Left ventricle myocardium inferior (tissue), 1 donor: ENCODE results near the gene BBLN. TPM values are rescaled to one million over a fixed set of nuclear protein-coding genes. Genes with fewer than 3 reads are reported as not detected.
A peak's percentile ranks its signal among the peaks of the same experiment; 100 is the strongest.

Experiments
- DNase-seq: peaks from one replicate; pipeline ENCODE4 v3.0.0-alpha.2; 2020
- H3K27ac ChIP-seq: fragments of 200-600 bp; replicated peaks from 2 replicates; pipeline ENCODE4 v1.8.0; 2021
- H3K27me3 ChIP-seq: fragments of 200-600 bp; 2 replicates; pipeline ENCODE4 v1.8.0; 2021; ENCODE audit warnings: low read depth
- H3K36me3 ChIP-seq: fragments of 200-600 bp; 2 replicates; pipeline ENCODE4 v1.8.0; 2021
- H3K4me1 ChIP-seq: fragments of 200-600 bp; 2 replicates; pipeline ENCODE4 v1.8.0; 2021
- H3K4me3 ChIP-seq: fragments of 200-600 bp; 2 replicates; pipeline ENCODE4 v1.8.0; 2021; ENCODE audit warnings: mild to moderate bottlenecking, moderate library complexity
- H3K9me3 ChIP-seq: fragments of 200-600 bp; replicated peaks from 2 replicates; pipeline ENCODE4 v1.8.0; 2021
- CTCF ChIP-seq: fragments of 200-600 bp; IDR thresholded peaks from 2 replicates; pipeline ENCODE4 v1.8.0; 2021; ENCODE audit warnings: antibody characterized with exemption, mild to moderate bottlenecking, borderline replicate concordance
- intact Hi-C: fragments of 100-400 bp; cut with micrococcal nuclease; formaldehyde crosslinking; loops from one replicate; pipeline ENCODE4 v1.11.0; 2022
- total RNA-seq: library from RNA; stranded (reverse); fragmentation: NEBNext Ultra II Directional; extraction: Animal tissue kit (Norgen Biotek cat#: 25700); gene quantifications from one replicate; pipeline ENCODE4 v1.2.1, GENCODE V29; 2021
- donor health status: DM: no; HTN: yes; CAD: no; lungs with severe emphysema.

Gene BBLN
- total RNA-seq, 1 donor from 2014 or later: 52.5 TPM

GRCh38 chr9:128146591-128147120, 13.4 kb upstream of the BBLN start:
- H3K4me1 ChIP-seq: peaks cover 41% of the 10 kb centered on the region
- intact Hi-C loops: no loop called here
- no peak overlapping the region for H3K4me3 ChIP-seq
- H3K27me3 ChIP-seq: no peaks in the 10 kb centered on the region
- no peak for DNase-seq
- H3K36me3 ChIP-seq: no peaks in the 10 kb centered on the region
- no peaks in the 10 kb centered on the region for H3K9me3 ChIP-seq
- no peak overlapping the region for H3K27ac ChIP-seq
- no peak for TF ChIP-seq CTCF

GRCh38 chr9:128148509-128149000, 11.5 kb upstream of the BBLN start:
- Histone ChIP-seq H3K36me3 (no peaks in the 10 kb centered on the region), H3K4me3 (no peak overlapping the region), H3K27me3 (no peaks in the 10 kb centered on the region), H3K9me3 (no peaks in the 10 kb centered on the region), H3K27ac (peak overlapping the region; percentile 54), H3K4me1 (peaks cover 32% of the 10 kb centered on the region)
- TF ChIP-seq CTCF: no peak
- intact Hi-C loops: no loop called here
- DNase-seq: no peak

- DNase-seq: no peak
Observed at GRCh38 chr9:128149001-128149701, 10.9 kb upstream of the BBLN start, which contains the start of gene LCN2. Gene LCN2, plus strand, starts transcription at chr9:128149453. Its CDS starts 73 bp downstream, at chr9:128149526.

GRCh38 chr9:128149951-128150593, 10.0 kb upstream of the BBLN start:
- H3K4me1 ChIP-seq: peaks cover 27% of the 10 kb centered on the region
- H3K4me3 ChIP-seq: peak overlapping the region; percentile 35
- H3K27ac ChIP-seq: peak overlapping the region; percentile 50
- H3K9me3 ChIP-seq: no peaks in the 10 kb centered on the region
- intact Hi-C loops: no loop called here
- no peak for DNase-seq
- no peaks in the 10 kb centered on the region for H3K36me3 ChIP-seq
- no peak for TF ChIP-seq CTCF
- H3K27me3 ChIP-seq: no peaks in the 10 kb centered on the region

More at GRCh38 chr9:128149001-128149701, 10.9 kb upstream of the BBLN start, which contains the start of gene LCN2:
- TF ChIP-seq CTCF: no peak
- intact Hi-C loops: no loop called here
- peak within 1 kb of the TSS; percentile 54 for H3K27ac ChIP-seq
- H3K27me3 ChIP-seq: no peaks in the 10 kb centered on the region
- no peaks in the 10 kb centered on the region for H3K36me3 ChIP-seq
- H3K4me3 ChIP-seq: peak within 1 kb of the TSS; percentile 35
- H3K9me3 ChIP-seq: no peaks in the 10 kb centered on the region
- H3K4me1 ChIP-seq: peaks cover 27% of the 10 kb centered on the region

GRCh38 chr9:128150594-128151308, 9.3 kb upstream of the BBLN start:
- no peak for DNase-seq
- Histone ChIP-seq H3K4me1 (peaks cover 27% of the 10 kb centered on the region), H3K36me3 (no peaks in the 10 kb centered on the region), H3K9me3 (no peaks in the 10 kb centered on the region), H3K4me3 (peak overlapping the region; percentile 35), H3K27me3 (no peaks in the 10 kb centered on the region), H3K27ac (peak overlapping the region; percentile 16)
- TF ChIP-seq CTCF: peak; percentile 44
- intact Hi-C loops: no loop called here
